Activated T-cell treated with anti-CD3 and anti-CD28 coated beads for 4 hours (primary cell): ENCODE data around the gene MYOZ3.

Experiments
- DNase-seq: peaks from one replicate; pipeline ENCODE4 v3.0.0-alpha.2; 2020

MYOZ3 gene

GRCh38 chr5:150644058-150644457, 17.0 kb upstream of the MYOZ3 start:
- no peak for DNase-seq

GRCh38 chr5:150644514-150644913, 16.5 kb upstream of the MYOZ3 start:
- no peak for DNase-seq

- DNase-seq: no peak
Measured at GRCh38 chr5:150645070-150645700, 15.9 kb upstream of the MYOZ3 start.

DNA sequence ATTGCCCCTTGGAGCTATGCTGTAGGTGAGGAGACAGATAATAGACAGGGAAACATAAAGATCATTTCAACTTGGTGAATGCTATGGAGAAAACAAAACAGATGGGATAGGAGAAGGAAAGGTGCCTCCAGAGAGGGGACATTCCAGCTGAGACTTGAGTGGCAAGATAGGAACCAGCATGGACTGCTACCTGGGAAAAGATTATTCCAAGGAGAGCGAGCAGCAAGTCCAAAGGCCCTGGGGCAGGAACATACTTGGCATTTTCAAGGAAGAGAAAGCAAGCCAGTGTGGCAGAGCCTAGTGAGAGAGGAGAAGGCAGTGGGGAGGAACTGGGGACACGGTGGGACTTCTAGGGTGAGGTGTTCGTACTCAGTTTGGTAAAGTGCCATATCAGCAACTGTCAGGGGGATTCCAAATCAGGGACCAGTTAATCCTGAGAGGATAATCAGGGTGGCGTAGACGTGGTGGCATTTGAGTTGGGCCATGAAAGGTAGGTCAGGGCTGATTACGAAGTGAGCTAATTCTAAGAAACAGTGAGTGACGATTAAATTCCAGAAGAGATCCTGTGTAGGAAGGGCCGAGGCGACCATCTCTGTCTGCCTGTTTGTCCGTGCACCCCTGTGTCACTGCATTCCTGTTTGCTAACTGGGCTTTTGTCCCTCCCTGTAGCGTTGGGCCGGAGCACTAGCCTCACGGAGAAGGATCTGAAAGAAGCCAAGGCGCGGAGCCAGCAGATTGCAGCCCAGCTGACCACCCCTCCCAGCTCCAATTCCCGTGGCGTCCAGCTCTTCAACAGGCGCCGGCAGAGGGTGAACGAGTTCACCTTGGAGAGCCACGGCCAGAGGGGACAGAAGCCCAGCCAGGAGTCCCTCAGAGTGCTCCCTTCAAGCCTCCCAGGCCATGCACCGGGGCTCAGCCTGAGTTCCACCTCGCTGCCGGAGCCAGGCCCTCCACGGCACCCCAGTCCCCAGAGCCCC, 13.5 kb upstream of the MYOZ3 start:
- DNase-seq: no peak

DNA sequence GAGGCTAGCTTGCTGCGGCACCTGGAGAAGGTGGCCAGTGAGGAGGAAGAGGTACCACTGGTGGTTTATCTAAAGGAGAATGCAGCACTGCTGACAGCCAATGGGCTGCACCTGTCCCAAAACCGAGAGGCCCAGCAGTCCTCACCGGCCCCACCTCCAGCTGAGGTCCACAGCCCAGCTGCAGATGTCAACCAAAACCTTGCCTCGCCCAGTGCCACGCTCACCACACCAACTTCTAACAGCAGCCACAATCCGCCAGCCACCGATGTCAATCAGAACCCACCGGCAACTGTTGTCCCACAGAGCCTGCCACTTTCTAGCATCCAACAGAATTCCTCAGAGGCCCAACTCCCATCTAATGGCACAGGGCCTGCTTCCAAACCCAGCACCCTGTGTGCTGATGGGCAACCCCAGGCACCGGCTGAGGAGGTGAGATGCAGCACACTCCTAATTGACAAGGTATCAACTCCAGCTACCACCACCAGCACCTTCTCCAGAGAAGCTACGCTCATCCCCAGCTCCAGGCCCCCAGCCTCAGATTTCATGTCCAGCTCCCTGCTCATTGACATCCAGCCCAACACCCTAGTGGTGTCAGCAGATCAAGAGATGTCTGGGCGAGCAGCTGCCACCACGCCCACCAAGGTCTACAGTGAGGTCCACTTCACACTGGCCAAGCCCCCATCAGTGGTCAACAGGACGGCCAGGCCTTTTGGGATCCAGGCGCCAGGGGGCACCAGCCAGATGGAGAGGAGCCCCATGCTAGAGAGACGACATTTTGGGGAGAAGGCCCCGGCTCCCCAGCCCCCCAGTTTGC, 12.6 kb upstream of the MYOZ3 start:
- DNase-seq: no peak

- DNase-seq: no peak
Measured at GRCh38 chr5:150649108-150650020, 11.7 kb upstream of the MYOZ3 start.

DNA sequence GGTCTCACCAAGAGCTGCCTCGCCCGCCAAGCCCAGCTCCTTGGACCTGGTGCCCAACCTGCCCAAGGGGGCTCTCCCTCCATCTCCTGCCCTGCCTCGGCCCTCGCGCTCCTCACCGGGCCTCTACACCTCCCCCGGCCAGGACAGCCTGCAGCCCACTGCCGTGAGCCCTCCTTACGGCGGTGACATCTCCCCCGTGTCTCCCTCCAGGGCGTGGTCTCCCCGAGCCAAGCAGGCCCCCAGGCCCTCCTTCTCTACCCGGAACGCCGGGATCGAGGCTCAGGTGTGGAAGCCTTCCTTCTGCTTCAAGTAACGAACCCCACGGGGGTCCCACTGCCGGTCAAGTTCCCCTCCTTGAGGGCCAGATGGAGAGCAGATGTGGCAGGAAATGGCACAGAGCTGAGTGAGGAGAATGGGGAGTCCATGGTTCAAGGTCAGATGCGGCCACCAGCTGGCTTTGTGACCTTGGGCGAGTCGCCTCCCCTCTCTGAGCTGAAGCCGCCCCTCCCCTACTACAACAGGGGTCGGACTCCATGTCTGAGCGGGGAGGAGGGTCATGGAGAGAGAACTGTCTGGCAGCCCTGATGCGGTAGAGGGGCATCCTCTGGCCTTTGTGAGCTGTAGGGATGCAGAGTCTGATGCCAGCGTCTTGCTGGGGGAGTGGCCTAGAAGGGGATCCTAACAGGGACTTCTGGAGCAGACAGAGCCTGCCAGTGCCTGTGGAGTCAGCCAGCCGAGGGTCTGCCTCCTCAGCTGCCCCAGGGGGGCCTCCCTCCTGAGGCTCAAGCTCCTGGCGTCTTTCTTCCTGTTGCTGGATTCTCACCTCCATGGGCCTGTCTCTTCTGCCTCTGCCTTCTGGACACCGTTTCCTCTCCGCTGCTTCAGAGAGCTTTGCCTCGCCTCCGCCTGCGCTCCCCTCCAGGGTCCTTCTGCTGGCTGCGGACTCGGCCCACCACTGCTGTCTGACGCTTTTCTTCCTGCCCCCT, 10.7 kb upstream of the MYOZ3 start:
- no peak for DNase-seq

DNA sequence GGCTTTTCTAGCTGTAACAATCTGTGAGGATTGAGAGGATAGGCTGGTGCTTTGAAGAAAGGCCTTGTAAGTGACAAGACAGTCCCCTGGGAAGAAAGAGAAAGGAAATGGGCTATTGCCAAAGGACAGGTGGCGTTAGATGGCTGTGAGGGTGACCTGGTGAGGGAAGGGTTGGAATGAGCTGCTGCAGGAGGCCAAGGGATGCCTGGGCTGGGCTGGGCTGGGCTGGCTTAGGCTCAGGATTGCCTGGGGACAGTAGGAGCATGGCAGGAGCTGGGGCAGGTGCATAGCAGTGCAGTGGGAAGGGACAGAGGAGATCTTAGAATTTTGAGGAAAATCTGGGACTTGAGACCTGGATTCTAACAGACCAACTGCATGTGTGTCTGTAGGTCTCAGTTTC, 9.7 kb upstream of the MYOZ3 start:
- no peak for DNase-seq

GRCh38 chr5:150651924-150652671, 9.0 kb upstream of the MYOZ3 start:
- no peak for DNase-seq

GRCh38 chr5:150653145-150653761, 7.8 kb upstream of the MYOZ3 start:
- no peak for DNase-seq

GRCh38 chr5:150653762-150654556, 7.1 kb upstream of the MYOZ3 start:
- no peak for DNase-seq

- no peak for DNase-seq
Measured at GRCh38 chr5:150655221-150655620, 5.8 kb upstream of the MYOZ3 start.

DNA sequence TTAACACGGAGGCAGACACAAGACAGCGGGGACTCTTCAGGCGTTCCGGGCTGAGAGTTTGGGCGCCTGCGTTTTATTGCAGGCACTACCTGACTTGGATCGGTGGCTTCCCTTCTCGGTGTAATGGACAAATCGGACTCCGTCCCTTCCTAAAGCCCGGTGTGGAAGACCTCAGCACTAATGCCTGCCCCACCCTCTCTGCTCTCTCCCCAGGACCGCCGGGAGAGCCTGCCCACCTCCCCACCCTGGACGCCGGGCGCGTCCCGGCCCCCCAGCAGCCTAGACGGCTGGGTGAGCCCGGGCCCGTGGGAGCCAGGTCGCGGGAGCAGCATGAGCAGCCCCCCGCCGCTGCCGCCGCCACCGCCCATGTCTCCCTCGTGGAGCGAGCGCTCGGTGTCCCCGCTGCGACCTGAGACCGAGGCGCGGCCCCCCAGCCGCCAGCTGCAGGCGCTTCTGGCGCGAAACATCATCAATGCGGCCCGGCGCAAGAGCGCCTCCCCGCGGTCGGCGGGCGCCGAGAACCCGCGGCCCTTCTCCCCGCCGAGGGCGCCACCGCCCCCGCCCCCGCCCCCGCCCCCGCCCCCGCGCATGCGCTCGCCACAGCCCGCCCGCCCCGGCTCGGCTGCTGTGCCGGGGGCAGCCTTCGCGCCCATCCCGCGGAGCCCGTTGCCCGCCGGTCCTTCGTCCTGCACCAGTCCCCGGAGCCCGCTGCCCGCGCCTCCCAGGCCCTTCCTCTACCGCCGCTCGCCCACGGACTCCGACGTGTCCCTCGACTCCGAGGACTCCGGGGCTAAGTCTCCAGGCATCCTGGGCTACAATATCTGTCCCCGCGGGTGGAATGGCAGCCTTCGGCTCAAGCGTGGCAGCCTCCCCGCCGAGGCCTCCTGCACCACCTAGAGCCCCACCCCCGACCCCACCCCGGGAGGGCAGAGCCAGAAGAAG, 4.6 kb upstream of the MYOZ3 start:
- DNase-seq: peak; percentile 60

GRCh38 chr5:150658121-150658520, 2.9 kb upstream of the MYOZ3 start:
- DNase-seq: no peak

- DNase-seq: no peak
Measured at GRCh38 chr5:150658699-150659265, 2.3 kb upstream of the MYOZ3 start.

DNA sequence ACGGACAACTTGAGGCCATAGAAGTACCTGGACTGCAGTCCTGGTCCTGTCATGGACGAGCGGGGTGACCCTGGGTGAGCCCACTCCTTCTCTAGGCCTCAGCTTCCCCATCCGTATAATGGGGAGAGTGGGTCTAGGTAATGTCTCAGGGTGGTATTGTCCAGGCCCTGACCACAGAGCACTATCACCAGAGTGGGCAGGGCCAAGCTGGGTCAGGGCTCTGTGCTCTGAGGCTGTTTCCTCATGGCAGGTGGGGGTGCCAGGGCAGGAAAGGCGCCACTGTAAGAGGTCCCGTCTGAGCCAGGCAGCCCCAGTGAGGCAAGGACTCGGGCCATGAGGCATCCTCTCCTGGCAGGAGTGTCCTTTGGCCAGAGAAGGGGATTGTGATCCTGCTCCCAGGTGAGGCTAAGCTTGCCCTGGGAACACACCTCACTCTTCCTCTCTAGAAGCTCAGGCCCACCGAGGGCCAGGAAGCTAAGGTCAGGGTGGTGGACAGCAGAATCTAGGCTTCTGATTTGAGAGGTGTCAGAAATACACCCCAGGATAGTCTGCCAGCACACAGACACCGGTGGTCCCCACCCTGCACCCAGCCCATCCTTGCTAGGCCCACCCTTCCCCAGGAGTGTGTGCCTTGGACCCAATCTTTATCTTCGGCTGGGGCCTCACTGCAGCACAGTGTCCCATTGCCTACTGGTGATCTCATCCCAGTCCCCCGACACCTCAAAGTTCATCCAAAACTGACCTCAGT, 1.5 kb upstream of the MYOZ3 start:
- no peak for DNase-seq
